Nephron (organoid): ENCODE measurements around the gene HACD1.

Experiments
- H3K27ac Mint-ChIP-seq, 3 experiments: 2 replicates each; pipeline ENCODE4 v1.8.0; 2020; ENCODE audit warnings: mixed read lengths in 3 of 3, mild to moderate bottlenecking in 2 of 3, moderate library complexity in 1 of 3
- H3K27me3 Mint-ChIP-seq: 2 replicates; pipeline ENCODE4 v1.8.0; 2021; ENCODE audit warnings: low read depth, mild to moderate bottlenecking, moderate library complexity, mixed read lengths
- H3K36me3 Mint-ChIP-seq: 2 replicates; pipeline ENCODE4 v1.8.0; 2020; ENCODE audit warnings: low read depth, mixed read lengths
- H3K4me1 Mint-ChIP-seq: 2 replicates; pipeline ENCODE4 v1.8.0; 2020; ENCODE audit warnings: mixed read lengths
- H3K4me3 Mint-ChIP-seq, 3 experiments: 2 replicates each; pipeline ENCODE4 v1.8.0; 2020; ENCODE audit warnings: mild to moderate bottlenecking in 3 of 3, mixed read lengths in 3 of 3, moderate library complexity in 2 of 3
- H3K9me3 Mint-ChIP-seq: 2 replicates; pipeline ENCODE4 v1.8.0; 2020; ENCODE audit warnings: mixed read lengths
- TF ChIP-seq, protein P1 (sequence below), 3 experiments: fragments of 200-600 bp; sonication (generic); IDR thresholded peaks; one replicate each; pipeline ENCODE4 v1.5.0; 2021; ENCODE audit warnings: antibody characterized with exemption in 3 of 3; ENCODE audit not compliant: unreplicated experiment in 3 of 3

The HACD1 gene

DNA sequence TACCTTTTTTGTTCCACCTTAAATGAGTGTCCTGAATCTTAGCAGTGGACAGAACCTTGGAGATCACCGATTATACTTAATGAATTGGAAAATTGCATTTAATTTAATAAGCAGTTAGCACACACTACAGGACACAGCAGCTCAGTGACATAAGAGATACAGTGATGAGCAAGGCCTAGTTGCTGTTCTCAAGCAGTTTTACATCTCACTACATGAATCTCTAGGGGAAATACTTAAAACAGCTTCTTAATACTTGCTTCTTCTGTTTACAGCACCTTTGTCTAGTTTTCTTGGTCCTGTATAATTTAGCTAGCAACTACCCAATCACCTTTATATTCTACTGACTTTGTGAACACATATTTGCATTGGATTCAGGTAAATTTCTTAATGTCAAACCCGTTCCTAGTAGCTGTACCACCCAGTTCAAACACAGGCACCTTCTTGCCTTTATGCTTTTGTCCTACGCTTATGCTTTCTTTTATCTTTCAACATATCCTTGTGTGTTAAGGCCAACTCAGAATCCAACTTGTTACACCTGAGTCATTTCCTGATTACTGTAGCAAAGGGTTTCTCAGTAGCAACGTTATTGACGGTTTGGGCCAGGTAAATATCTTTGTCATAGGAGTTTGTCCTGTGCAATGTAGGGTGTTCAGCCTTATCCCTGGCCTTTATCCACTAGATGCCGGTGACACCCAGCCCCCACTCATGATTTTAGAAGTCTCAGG, 28.6 kb upstream of the HACD1 start:
- Mint-ChIP-seq H3K27ac (peak overlapping the region; percentile 100), H3K4me1 (peaks cover 27% of the 10 kb centered on the region), H3K9me3 (no peaks in the 10 kb centered on the region), H3K27me3 (no peaks in the 10 kb centered on the region), H3K4me3 (peak overlapping the region; percentile 97 to 99 (median 98)), H3K36me3 (peaks cover 21% of the 10 kb centered on the region)
- TF ChIP-seq, protein P1, sequence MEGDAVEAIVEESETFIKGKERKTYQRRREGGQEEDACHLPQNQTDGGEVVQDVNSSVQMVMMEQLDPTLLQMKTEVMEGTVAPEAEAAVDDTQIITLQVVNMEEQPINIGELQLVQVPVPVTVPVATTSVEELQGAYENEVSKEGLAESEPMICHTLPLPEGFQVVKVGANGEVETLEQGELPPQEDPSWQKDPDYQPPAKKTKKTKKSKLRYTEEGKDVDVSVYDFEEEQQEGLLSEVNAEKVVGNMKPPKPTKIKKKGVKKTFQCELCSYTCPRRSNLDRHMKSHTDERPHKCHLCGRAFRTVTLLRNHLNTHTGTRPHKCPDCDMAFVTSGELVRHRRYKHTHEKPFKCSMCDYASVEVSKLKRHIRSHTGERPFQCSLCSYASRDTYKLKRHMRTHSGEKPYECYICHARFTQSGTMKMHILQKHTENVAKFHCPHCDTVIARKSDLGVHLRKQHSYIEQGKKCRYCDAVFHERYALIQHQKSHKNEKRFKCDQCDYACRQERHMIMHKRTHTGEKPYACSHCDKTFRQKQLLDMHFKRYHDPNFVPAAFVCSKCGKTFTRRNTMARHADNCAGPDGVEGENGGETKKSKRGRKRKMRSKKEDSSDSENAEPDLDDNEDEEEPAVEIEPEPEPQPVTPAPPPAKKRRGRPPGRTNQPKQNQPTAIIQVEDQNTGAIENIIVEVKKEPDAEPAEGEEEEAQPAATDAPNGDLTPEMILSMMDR (IDR thresholded peaks at IDR 0.05; ENCODE audit: unreplicated experiment in 3 of 3): no peak

GRCh38 chr10:17644485-17644943, 27.3 kb upstream of the HACD1 start:
- H3K9me3 Mint-ChIP-seq: peaks cover 7% of the 10 kb centered on the region
- no peaks in the 10 kb centered on the region for H3K27me3 Mint-ChIP-seq
- TF ChIP-seq, protein P1 (IDR thresholded peaks at IDR 0.05; ENCODE audit: unreplicated experiment in 3 of 3): no peak
- H3K4me3 Mint-ChIP-seq: peak overlapping the region; percentile 97 to 99 (median 98)
- H3K36me3 Mint-ChIP-seq: peaks cover 26% of the 10 kb centered on the region
- peaks cover 27% of the 10 kb centered on the region for H3K4me1 Mint-ChIP-seq
- H3K27ac Mint-ChIP-seq: peak overlapping the region; percentile 100

GRCh38 chr10:17643755-17644484, 26.7 kb upstream of the HACD1 start, which contains the start of gene STAM:
STAM (plus strand) TSS chr10:17644151; CDS start chr10:17644340, 189 bp downstream.
- peaks cover 7% of the 10 kb centered on the region for H3K9me3 Mint-ChIP-seq
- no peaks in the 10 kb centered on the region for H3K27me3 Mint-ChIP-seq
- H3K36me3 Mint-ChIP-seq: peaks cover 21% of the 10 kb centered on the region
- H3K4me1 Mint-ChIP-seq: peaks cover 27% of the 10 kb centered on the region
- peak within 1 kb of the TSS; percentile 100 for H3K27ac Mint-ChIP-seq
- TF ChIP-seq, protein P1 (IDR thresholded peaks at IDR 0.05; ENCODE audit: unreplicated experiment in 3 of 3): no peak
- H3K4me3 Mint-ChIP-seq: peak within 1 kb of the TSS; percentile 97 to 99 (median 98)

DNA sequence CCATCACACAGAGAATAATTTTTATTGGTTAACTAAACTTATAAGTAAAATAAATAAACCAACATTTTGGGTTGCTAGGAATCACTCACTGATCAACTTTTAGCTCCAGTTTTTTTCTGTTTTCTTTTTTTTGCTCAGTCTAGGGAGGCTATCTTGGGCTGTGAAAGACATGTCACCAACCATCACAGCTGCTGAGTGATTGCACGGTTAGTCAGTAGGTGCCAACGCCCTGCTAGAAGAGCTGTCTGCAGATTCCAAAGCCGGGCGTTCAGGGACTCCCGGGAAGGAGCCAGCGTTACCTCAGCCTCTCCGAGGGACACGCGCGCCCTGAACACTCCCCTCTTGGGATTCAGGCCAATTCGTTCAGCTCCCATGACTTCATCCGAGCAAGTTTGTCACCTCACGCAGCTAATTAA, 26.2 kb upstream of the HACD1 start:
- Mint-ChIP-seq H3K27ac (peak overlapping the region; percentile 100), H3K27me3 (no peaks in the 10 kb centered on the region), H3K4me1 (peaks cover 27% of the 10 kb centered on the region), H3K4me3 (peak overlapping the region; percentile 97 to 99 (median 98)), H3K36me3 (peaks cover 15% of the 10 kb centered on the region), H3K9me3 (peaks cover 9% of the 10 kb centered on the region)
- TF ChIP-seq, protein P1 (IDR thresholded peaks at IDR 0.05; ENCODE audit: unreplicated experiment in 3 of 3): no peak

GRCh38 chr10:17640331-17640816, 23.2 kb upstream of the HACD1 start:
- Mint-ChIP-seq H3K36me3 (peaks cover 9% of the 10 kb centered on the region), H3K4me3 (peak overlapping the region in 2 of 3 experiments; percentile 54 to 79), H3K4me1 (peaks cover 12% of the 10 kb centered on the region), H3K9me3 (peaks cover 12% of the 10 kb centered on the region), H3K27me3 (no peaks in the 10 kb centered on the region), H3K27ac (peak overlapping the region in 1 of 3 experiments; percentile 40)
- TF ChIP-seq, protein P1 (IDR thresholded peaks at IDR 0.05; ENCODE audit: unreplicated experiment in 3 of 3): no peak
